ENCODE data around the gene RCAN2. TPM values are rescaled to one million over a fixed set of nuclear protein-coding genes. Genes with fewer than 3 reads are reported as not detected.
A peak's percentile ranks its signal among the peaks of the same experiment; 100 is the strongest.

Gene RCAN2
- total RNA-seq, 4 donors from 2014 or later = 28.7 to 79.1 (median 36.3) TPM

GRCh38 chr6:46451343-46451742, 39.9 kb downstream of the RCAN2 start:
- TF ChIP-seq POLR2A (IDR thresholded peaks at IDR 0.05; ENCODE audit: low read depth) (no peak), EP300 (IDR thresholded peaks at IDR 0.05) (no peak), POLR2AphosphoS5 (IDR thresholded peaks at IDR 0.05) (no peak), CTCF (IDR thresholded peaks at IDR 0.05) (no peak)
- WGBS = 71% methylated on average over 4 of the region's 4 CpGs
- Histone ChIP-seq H3K27ac (replicated peaks in 1 of 4) (no peak overlapping the region), H3K36me3 (no peaks in the 10 kb centered on the region), H3K4me3 (no peak overlapping the region), H3K9me3 (peaks cover 0 to 17% (median 10%) of the 10 kb centered on the region in 4 donors), H3K27me3 (no peaks in the 10 kb centered on the region), H3K4me1 (peaks cover 17 to 32% (median 23%) of the 10 kb centered on the region in 4 donors)
- no peak for DNase-seq (ENCODE audit: extremely low spot score)
- intact Hi-C loops (cut with DNase I) = no loop called here

GRCh38 chr6:46444772-46445454, 46.3 kb downstream of the RCAN2 start:
- Histone ChIP-seq H3K27ac (replicated peaks in 1 of 4) (no peak overlapping the region), H3K4me3 (no peak overlapping the region), H3K27me3 (no peaks in the 10 kb centered on the region), H3K9me3 (peaks cover 0 to 28% (median 17%) of the 10 kb centered on the region in 4 donors), H3K36me3 (no peaks in the 10 kb centered on the region), H3K4me1 (peaks cover 9 to 23% (median 16%) of the 10 kb centered on the region in 4 donors)
- TF ChIP-seq POLR2AphosphoS5 (IDR thresholded peaks at IDR 0.05) (no peak), POLR2A (IDR thresholded peaks at IDR 0.05; ENCODE audit: low read depth) (no peak), EP300 (IDR thresholded peaks at IDR 0.05) (no peak), CTCF (IDR thresholded peaks at IDR 0.05) (no peak)
- WGBS = 60% methylated on average over 1 of the region's 3 CpGs
- no peak for DNase-seq (ENCODE audit: extremely low spot score)
- intact Hi-C loops (cut with DNase I) = no loop called here

- H3K4me3 ChIP-seq = no peak overlapping the region
- 63% methylated on average over 3 of the region's 3 CpGs for WGBS
- intact Hi-C loops (cut with DNase I) = no loop called here
- DNase-seq (ENCODE audit: extremely low spot score) = no peak
- TF ChIP-seq POLR2AphosphoS5 (IDR thresholded peaks at IDR 0.05) = no peak
- TF ChIP-seq CTCF (IDR thresholded peaks at IDR 0.05) = no peak
- no peak for TF ChIP-seq POLR2A (IDR thresholded peaks at IDR 0.05; ENCODE audit: low read depth)
- TF ChIP-seq EP300 (IDR thresholded peaks at IDR 0.05) = no peak
- H3K9me3 ChIP-seq = peaks cover 0 to 26% (median 13%) of the 10 kb centered on the region in 4 donors
- H3K4me1 ChIP-seq = peaks cover 14 to 34% (median 29%) of the 10 kb centered on the region in 4 donors
- peak overlapping the region in 3 of 4 donors; percentile 1 to 30 (median 14) for H3K27ac ChIP-seq (replicated peaks in 1 of 4)
- no peaks in the 10 kb centered on the region for H3K36me3 ChIP-seq
- H3K27me3 ChIP-seq = no peaks in the 10 kb centered on the region
Observed at GRCh38 chr6:46443623-46444022, 47.6 kb downstream of the RCAN2 start.

GRCh38 chr6:46440641-46441040, 50.6 kb downstream of the RCAN2 start:
- Histone ChIP-seq H3K27me3 (no peaks in the 10 kb centered on the region), H3K9me3 (peaks cover 0 to 8% (median 3%) of the 10 kb centered on the region in 4 donors), H3K27ac (replicated peaks in 1 of 4) (peak overlapping the region in 1 of 4 donors; percentile 12), H3K4me3 (no peak overlapping the region), H3K36me3 (no peaks in the 10 kb centered on the region), H3K4me1 (peaks cover 23 to 50% (median 41%) of the 10 kb centered on the region in 4 donors)
- TF ChIP-seq POLR2A (IDR thresholded peaks at IDR 0.05; ENCODE audit: low read depth) (no peak), CTCF (IDR thresholded peaks at IDR 0.05) (no peak), EP300 (IDR thresholded peaks at IDR 0.05) (no peak), POLR2AphosphoS5 (IDR thresholded peaks at IDR 0.05) (no peak)
- no peak for DNase-seq (ENCODE audit: extremely low spot score)
- 9% methylated on average over 1 of the region's 1 CpG for WGBS
- intact Hi-C loops (cut with DNase I) = no loop called here

Data from esophagus muscularis mucosa (tissue), 4 donors.